ENCODE measurements around the gene PLK4.
"Not testable (repeated sequence)": the region's sequence is repeated elsewhere in the genome, so short reads cannot be mapped to it uniquely, and the experiment has no call there.

PLK4 gene

DNA sequence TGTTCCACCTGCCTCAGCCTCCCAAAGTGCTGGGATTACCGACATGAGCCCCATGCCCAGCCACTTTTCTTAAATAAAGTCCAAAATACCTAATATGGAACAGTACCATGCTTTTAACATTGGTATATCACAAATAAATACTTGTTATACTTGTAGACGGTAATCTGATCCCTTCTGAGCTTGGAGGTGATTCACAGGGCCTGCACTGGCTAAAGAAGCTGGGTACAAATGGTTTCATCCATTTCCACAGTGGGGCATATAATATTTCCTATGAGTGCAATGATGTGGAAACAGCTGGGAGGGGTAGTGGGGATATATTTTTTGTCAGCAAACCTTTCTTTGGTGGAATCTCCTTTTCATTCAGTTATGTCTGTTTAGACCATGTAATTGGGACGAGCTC, 35.8 kb downstream of the PLK4 start:
- DNase-seq, result no peak

GRCh38 chr4:127917151-127917550, 36.5 kb downstream of the PLK4 start:
- no peak for DNase-seq

DNA sequence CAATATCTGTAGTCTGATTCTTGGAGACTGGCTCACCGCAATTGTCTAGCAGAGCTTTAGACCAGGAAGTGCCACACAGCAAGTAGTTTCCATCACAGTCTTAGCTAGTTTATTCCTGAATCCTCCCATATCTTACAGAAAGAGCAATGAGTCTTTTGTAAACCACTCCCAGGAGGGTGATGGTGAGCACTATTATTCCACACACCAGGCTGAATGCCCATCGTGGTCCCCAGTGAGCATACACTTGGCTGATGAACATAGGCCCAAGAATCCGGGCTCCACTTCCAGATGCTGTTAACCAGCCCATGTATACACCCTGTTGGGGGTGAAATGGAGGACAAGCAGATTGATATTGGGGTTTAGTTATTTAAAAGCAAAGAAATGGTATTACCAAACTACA, 39.8 kb downstream of the PLK4 start:
- DNase-seq, result no peak

DNA sequence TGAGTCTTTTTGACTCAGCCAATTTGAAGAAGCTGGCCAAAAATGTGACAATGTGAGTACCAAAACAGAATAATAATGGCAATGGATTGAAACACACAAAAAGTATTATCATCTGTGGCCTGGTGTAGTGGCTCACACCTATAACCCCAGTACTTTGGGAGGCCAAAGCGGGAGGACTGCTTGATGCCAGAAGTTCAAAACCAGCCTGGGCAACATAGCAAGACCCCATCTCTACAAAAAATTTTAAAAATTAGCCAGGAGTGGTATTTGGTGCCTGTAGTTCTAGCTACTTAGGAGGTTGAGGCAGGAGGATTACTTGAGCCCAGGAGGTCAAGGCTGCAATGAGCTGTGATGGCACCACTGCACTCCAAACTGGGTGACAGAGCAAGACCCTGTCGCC, 41.5 kb downstream of the PLK4 start:
- no peak for DNase-seq

GRCh38 chr4:127925720-127926119, 45.0 kb downstream of the PLK4 start:
- not testable (repeated sequence) for DNase-seq

DNA sequence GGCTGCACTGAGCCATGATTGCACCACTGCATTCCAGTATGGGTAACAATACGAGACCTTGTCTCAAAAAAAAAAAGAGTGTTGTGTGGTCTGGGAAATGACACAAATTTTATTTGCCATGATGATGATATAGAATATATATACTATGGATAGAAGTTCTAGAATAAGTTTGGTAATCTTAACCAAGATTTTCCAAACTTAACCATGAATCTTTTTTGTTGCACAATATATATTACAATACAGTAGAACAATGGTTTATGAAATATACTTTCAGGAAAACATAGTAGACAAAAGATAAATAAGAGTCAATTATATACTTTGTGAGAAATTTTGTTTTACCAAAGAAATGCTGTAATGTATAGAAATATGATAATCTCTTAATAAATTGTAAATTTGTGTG, 49.5 kb downstream of the PLK4 start:
- DNase-seq, result no peak

- not testable (repeated sequence) for DNase-seq
Measured at GRCh38 chr4:127931836-127932235, 51.1 kb downstream of the PLK4 start.

GRCh38 chr4:127936974-127937373, 56.3 kb downstream of the PLK4 start:
- no peak for DNase-seq

All from eye (tissue), 1 donor.